COLO668 (cell line): ENCODE data around the gene OLFM1.
"Not testable (repeated sequence)": the region's sequence is repeated elsewhere in the genome, so short reads cannot be mapped to it uniquely, and the experiment has no call there.

ENCODE experiments used
- DNase-seq: peaks from one replicate; lab custom pipeline; 2025; ENCODE audit not compliant: unreplicated experiment; lab: John Stamatoyannopoulos, UW

Gene OLFM1

DNA sequence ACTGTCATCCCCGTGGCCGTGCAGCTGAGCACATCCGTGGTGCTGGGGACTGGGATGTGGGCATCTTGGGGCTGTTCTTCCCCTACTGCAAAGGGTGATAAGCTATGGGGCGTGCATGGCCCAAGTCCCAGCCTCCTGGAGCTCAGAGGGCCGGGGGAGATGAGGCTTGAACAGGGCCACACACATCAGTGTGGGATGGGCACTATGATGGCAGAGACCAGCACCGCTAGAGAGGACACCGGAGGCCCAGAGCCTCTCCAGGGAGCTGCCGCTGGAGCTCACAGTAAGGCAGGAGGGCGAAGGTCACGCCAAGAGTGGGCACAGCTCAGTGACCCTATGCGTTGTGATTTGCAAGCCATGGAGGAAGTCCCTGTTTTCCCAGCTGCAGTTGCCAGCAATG is 63.5 kb downstream of the OLFM1 start:
- DNase-seq: no peak

- no peak for DNase-seq
Measured at GRCh38 chr9:135151757-135152613, 64.5 kb downstream of the OLFM1 start.

DNA sequence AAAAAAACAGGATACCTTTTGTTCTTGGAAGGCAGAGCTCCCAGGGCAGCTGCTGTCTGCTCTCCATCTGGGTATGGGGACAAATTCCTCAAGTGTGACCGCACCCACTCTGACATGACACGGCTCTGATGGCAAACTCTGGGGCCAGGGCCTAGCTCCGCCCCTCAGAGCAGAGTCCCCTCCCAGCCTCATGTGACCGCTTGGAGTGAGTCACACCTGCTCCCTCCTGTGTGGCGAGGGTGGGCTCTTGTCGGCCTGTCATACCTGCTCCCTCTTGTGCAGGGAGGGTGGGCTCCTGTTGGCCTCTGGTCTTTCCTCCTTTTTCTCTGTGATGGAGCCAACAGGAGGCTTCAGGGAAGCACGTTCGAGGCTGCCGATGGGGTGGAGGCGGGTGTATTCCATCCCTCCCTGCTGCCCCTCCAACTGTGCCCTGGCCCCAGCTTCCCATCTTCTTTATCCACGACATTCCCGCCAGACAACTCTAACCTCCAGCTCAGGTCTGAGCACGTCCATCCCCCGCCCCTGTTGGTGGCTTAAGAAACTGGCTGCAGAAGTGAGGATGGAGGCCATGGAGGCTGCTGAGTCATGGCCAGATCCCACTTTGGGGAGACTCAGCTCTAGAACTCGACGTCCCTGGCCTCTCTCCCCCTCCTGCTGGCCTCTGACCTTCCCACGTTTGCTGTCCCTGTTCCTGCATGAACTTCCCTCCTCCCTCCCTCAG is 65.3 kb downstream of the OLFM1 start:
- DNase-seq: no peak

DNA sequence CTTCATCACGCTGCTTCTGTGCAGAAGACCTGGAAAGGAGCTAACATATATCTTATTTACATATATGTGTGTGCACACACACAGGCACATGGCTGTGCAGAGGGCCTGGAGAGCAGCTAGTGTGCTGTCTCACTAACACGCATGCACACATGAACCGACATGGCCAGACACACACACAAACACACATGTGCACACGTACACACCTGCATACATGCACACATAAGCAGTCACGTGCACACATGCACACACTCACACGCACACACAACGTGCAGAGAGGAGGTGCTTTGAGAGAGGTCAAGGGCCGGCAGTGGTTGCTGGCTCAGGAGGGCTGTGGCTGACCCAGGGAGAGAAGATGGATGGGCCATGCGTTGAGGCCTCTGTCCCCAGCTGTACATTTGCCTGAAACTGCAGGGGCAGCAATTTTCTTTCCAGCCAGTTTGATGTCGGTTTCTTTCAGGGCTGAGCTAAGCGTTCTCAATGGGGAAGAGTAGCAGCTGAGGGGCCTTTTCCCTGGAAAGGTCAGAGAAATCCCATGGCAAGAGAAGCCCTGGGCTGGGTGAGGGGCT is 66.7 kb downstream of the OLFM1 start:
- no peak for DNase-seq

GRCh38 chr9:135155396-135155795 is 67.9 kb downstream of the OLFM1 start:
- no peak for DNase-seq

- DNase-seq: no peak
Measured at GRCh38 chr9:135156525-135157510, 69.3 kb downstream of the OLFM1 start.

GRCh38 chr9:135157856-135158563 is 70.5 kb downstream of the OLFM1 start:
- DNase-seq: no peak

DNA sequence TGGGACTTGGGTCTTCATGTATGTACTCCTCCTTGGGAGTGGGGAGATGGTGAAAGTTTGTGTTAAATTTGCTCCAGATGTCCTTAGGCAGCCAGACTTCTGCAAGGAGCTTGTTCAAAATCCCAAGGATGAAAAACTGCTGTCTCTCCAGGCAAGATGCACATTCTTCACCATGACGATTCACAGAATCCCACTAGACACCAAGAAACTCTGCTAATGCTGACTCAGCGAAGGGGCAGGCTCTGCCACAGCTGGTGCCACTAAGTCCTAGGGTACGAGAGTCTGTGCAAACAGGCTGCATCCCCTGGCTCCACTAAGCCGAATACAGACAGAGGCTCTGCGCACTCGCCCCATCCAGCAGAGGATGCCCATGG is 71.1 kb downstream of the OLFM1 start:
- DNase-seq: no peak

- no peak for DNase-seq
Measured at GRCh38 chr9:135159801-135160200, 72.3 kb downstream of the OLFM1 start.

DNA sequence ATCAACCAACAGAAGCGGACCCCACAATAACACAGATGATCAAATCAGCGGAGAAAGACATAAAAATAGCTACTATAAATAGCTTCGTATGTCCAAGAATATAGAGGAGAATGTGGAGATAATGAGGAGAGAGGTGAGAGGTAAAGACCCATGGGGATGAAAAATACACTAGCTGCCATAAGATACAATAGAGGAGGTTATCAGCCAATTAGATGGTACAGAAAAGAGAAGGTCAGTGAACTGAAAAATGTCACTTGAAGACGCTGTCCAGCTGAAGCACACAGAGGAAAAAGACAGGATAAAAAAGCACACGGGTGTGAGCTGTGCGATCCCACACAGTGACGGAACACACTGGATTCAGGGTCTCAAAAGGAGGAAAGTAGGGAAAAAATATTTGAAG is 73.4 kb downstream of the OLFM1 start:
- DNase-seq: no peak

- DNase-seq: not testable (repeated sequence)
Measured at GRCh38 chr9:135162599-135162998, 75.1 kb downstream of the OLFM1 start.

DNA sequence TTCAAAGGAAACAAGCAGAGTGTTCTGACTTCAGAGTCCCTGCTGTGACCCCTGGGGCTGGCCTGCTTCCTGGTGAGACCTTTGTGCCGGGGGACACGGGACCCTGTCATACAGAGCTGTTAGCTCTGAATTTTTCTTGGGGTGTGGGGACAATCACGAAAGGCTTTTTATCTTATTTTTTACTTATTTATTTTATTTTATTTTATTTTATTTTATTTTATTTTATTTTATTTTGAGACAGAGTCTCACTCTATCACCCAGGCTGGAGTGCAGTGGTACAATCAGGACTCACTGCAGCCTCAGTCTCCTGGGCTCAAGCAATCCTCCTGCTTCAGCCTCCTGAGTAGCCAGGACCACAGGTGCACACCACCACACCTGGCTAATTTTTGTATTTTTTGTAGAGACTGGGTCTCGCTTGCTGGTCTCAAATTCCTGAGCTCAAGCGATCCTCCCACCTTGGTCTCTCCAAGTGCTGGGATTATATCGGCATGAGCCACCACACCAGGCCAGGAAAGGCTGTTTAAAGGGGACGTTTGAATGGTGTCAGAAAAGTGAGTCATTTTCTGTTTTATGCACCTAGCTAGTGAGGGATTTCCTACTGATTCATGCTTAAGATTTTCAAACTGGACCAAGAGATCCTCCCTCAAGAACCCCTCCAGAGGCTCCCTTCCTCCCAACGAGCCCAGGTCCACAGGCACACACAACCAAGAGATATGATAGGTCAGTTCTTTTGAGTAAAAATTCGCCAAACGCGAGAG is 75.7 kb downstream of the OLFM1 start:
- DNase-seq: no peak

DNA sequence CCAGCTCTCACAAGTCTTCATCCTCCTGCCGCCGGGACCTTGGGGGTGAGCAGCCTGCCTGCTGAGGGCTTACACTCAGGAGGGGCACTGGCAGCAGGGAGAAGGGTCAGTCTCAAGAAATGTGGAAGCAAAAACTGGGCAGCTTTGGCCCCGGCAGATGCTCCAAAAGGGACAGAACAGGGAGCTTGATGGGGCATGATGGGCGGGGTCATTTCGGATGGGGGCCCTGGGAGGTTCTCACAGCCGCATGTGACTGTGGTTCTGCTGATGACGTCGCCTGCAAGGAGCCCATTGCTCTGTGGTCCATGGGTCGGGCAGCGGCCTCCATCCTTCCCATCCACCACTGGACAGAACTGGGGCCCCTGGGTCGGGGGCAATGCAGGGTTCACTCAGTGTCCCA is 76.6 kb downstream of the OLFM1 start:
- DNase-seq: no peak

GRCh38 chr9:135165003-135165711 is 77.7 kb downstream of the OLFM1 start:
- no peak for DNase-seq

- no peak for DNase-seq
Measured at GRCh38 chr9:135165756-135166519, 78.5 kb downstream of the OLFM1 start.

GRCh38 chr9:135166565-135166964 is 79.1 kb downstream of the OLFM1 start:
- DNase-seq: no peak

DNA sequence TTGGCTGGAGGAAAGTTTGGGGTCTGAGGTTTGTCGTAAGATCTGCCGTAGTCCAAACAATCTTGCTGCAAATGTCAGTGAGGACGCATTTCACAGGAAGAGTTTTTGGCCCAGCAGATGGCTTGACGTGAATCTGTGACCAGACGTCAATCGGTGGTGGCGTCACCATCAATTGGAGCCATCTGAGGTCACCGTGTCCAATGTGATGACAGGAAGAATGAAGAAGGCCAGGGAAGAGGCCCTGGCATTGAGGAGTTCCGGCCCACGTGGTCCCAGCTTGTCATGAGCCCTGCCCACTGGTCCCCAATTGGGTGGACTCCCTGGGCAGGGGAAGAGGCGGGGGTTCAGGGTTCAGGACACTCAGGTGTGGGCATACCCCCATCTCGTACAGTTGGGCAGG is 79.9 kb downstream of the OLFM1 start:
- no peak for DNase-seq
